ENCODE results near the gene PHF20.
"Not testable (repeated sequence)": the region's sequence is repeated elsewhere in the genome, so short reads cannot be mapped to it uniquely, and the experiment has no call there.

Gene PHF20

DNA sequence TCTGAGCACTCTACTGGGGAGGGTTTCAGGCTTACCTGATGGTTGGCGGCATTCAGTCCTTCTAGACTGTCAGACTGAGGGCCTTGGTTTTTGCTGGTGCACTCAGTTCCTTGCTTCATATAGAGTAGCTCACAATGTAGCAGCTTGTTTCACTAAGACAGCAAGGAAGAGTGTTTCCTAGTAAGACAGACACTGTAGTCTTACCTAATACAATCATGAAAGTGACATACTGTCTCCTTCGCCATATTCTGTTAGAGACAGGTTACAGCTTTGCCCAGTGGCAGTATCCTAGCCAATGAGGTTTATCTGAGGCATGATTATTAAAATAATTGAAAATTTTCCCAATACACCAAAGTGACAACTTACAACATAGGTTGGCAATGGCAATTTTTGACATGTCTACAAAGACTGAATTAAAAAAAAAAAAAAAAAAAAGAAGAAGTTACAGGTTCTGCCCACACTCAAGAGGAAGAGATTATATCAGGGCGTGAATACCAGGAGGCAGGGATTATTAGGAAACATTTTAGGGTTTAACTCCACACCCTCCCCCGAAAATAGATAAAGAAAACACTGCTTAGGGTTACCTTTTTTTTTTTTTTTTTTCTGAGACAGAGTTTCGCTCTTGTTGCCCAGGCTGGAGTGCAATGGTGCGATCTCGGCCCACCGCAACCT lies 115.7 kb downstream of the PHF20 start:
- DNase-seq = peak; percentile 76

DNA sequence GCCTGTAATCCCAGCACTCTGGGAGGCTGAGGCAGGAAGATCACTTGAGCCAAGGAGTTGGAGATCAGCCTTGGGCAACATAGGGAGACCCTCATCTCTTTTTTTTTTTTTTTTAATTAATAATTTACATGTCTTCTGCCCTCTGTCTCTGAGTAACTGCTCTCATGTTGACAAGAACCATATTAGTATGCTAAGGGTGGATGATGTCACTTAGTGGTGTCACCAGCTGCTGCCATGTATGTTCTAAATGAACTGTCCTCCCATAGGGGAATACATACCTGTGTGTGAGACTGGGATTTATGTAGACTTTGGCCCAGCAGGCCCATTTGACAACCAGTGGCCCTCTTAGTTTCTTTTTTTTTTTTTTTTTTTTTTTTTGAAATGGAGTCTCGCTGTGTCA lies 116.8 kb downstream of the PHF20 start:
- no peak for DNase-seq

DNA sequence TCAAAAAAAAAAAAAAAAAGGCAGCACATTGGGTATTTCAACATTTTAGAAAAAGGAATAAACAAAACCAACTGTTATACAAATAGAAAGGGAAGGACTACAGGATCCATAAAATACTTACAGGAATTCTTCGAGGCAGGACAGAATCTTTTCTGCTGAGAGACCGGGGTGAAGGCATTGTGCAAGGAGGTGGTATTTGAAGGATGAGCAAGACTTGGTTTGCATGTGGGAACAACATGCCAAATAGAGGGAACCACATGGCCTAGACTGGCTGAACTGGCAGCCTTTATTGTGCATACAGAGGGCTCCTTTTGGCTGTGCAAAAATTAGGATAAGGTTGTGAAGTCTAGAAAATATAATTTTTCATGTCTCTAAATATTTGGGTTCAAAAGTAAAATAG lies 119.6 kb downstream of the PHF20 start:
- no peak for DNase-seq

DNA sequence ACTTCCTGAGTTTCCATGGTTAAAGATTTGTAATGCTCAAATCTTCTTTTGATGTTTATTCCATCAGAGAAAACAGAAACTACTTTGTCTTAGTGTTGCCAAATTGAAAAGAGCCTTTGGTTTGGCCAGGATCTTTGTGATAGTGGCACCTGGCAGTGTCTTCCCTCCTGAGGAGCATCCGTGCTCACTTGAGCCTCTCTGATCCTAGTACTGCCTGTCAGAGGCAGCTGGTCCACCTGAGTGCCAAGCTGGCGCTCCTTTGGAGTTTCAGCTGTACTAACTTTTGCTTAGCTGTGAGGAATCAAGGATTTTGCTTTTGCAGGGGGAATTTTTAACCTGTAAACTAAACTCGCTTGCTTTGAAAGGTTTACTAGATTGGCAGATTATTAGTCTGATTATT lies 121.1 kb downstream of the PHF20 start:
- DNase-seq = no peak

DNA sequence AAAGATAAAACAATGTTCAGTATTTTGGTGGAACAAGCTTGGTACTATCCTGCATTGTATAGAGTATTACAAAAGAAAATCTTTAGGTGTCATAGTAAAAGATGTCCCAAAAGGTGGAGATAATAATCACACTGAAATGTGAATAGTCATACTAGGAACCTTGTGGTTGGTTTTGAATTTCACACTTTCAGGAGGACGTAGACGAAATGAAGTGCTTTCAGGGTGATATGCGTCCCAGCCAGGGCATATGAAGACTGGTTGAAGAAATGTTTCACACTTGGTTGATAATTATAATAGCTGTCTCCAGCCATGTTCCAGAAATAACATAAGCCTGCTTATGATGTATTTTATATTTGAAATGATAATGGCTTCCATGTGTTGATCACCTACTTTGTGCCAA lies 122.1 kb downstream of the PHF20 start:
- DNase-seq = no peak

DNA sequence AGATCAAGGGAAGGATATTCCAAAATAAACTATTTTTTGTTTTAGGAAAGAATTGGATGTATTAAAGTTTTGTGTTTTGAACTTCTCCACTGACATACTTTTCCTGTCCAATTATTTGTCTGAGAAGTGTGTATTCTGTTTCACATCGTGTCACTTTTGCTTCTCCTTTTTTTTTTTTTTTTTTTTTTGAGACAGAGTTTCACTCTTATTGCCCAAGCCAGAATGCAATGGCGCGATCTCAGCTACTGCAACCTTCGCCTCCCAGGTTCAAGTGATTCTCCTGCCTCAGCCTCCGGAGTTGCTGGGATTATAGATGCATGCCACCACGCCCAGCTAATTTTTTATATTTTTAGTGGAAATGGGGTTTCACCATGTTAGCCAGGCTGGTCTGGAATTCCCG lies 123.7 kb downstream of the PHF20 start:
- DNase-seq = not testable (repeated sequence)

DNA sequence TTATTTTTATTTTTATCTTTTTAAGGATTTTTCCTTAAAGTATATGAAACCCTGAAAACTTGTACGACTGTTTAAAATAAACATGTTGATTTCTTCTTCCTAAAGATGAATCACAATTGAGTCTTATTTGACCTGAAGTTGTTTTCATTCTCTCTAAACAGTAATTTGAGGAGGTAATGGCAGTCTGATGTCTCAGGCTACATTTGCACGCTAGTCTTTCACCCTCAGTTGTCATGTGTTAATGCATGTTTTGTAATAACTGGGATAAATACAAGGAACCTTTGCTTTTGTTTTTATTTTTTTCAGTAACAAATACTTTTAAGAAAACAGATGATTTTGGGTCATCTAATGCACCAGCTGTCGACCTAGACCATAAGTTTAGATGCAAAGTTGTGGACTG lies 127.2 kb downstream of the PHF20 start:
- no peak for DNase-seq

DNA sequence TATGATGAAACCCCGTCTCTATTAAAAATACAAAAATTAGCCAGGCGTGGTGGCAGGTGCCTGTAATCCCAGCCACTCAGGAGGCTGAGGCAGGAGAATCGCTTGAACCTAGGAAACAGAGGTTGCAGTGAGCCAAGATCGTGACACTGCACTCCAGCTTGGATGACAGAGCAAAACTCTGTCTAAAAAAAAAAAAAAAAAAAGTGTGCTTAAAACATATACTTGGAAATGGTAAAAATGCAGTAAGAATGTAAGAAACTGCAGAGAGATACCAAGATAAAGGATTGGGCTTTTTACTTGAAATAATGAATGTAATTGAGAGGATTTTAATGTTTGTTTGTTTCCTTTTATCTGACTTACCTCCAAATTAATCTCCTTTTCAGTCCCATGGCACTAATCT lies 129.4 kb downstream of the PHF20 start:
- DNase-seq = not testable (repeated sequence)

DNA sequence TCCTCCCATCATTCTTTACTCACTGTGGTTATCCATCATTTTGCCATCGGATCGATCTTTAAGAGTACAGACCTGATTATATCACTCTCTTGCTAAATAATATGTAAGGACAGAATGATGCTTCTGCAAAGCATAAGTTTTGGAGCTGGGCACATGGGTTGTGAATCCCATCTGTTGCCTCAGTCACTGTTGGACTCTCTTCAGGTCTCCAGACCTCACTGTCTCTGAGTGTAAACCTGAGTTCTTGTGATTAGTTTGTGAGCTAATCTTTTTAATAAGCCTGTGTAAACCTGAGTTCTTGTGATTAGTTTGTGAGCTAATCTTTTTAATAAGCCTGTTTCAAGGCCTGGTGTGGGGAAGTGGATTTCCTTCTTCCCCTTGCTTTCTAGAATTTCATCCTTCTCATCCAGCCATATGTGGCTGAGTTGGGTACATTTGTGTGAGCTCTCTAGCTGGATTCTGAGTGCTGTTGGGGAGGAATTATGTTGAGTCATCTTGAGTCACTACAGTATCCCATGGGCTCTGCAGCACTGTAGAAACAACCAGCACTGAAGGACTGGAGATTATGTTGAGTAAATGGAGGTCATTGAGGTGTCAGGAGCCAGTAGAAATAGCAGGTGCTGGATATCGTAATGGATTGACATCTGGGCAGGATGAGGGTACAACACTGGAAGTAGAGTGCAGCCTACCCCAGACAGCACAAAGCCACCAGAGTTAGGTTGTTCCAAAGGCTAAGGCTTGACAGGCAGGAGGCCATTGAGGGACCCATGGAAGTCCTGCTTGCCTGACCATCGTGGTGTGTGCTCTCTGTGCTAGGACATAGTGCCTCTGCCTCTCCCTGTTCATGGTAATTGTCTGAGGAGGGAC lies 130.1 kb downstream of the PHF20 start:
- peak; percentile 58 for DNase-seq

DNA sequence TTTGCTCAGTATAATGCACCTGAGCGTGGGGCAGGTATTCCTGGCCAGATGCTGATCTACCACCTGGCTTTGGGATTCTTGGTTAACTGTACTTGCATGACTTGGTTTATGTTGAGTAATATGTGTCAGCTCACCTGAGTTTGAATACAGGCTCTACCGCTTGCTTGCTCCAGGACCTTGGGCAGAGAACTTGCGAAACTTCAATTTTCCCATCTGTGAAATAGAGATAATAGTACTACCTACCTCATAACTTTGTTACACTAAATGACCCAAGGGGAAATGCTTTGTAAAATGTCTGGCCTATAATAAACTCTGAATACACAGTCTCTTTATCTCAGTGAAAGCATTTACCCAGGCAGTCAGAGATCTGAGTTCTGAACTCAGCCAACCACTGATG lies 130.7 kb downstream of the PHF20 start:
- peak; percentile 65 for DNase-seq

DNA sequence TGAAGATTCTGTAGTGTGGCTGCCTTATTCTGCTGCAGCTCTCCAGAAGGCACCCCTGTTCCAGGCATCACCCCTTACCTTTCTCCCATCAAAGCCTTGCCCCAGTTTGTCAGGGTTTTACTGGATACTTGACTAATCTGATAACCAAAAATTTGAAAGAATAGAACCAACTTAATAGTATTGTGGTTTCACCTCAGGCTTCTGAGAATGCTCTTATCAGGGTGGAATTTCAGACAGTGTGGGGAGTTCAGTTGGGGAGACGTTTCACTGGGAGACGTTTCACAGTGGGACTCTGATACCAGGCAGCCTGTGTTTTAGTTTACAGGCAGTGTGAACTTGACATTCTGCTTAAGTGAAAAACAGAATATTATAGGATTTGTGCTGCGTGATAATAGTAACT lies 132.0 kb downstream of the PHF20 start:
- DNase-seq = peak; percentile 82

DNA sequence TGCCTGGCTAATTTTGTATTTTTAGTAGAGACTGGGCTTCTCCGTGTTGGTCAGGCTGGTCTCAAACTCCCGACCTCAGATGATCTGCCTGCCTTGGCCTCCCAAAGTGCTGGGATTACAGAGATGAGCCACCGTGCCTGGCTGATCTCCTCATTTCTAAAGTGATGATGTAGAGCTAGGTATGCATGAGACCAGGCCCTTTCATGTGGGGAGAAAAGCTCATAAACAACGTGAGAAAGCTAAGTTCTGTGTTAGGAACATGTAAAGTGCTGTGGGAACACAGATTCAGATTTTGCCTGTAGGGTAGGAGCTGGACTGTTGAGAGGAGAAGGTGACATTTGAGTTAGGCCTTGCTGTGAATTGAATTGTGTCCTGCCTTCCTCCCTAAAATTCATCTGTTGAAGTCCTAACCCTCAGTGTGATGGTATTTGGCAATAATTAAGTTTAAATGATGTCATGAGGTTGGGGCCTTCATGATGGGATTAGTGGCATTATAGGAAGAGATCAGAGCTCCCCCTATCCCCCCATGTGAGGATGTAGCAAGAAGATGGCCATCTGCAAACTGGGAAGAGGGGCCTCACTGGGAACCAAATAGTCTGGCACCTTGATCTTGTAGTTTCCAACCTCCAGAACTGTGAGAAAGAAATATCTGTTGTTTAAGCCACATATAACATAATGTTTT lies 133.3 kb downstream of the PHF20 start:
- DNase-seq = no peak

DNA sequence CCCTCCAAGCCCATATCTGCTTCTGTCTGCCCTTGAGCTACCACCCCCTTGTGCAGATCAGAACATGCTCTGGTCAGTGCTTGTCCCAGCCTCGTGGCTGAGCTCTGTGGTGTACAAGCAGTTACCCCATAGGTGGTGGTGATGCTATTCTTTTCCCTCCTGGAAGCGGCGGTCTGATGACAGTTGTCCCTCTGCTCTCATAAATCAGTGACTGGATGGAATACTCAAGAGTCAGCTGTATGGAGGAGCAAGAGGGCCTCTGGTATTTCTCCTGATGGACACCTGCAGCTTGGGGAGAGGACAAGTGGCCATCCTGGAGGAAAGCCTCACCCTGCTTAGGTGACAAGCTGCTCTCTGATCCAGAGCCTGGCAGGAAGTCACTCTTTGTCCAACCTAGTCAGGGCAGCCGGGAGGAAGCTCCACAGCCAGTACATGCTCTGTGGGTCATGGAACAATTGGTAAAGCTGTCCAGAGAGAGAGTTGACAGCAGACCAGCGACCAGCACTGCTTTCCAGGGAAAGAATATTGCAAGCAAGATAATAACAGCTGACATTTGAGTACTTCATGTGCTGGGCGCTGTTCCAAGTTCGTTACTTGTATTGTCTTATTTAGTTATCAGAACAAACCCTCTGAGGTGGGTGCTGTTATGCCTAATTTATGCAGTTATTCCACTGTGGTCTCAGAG lies 135.3 kb downstream of the PHF20 start:
- peak; percentile 97 for DNase-seq

DNA sequence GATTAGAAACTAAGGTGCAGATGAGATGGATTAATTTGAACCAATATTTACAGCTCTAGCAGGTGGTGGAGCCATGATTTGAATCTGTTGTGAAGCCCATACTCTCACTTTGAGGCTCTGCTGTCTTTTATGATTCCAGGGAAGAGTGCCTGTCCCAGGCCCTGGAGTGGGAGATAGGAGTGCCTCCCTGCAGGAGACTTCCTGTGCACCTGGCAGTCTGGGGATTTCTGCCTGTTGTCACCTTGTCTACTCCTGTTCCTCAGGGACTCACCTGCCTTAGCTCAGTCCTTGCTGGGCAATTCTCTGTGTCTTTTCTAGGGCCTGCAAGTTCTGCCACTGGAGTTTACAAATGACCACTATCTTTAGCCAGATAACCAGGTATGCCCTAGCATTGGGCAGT lies 136.2 kb downstream of the PHF20 start:
- no peak for DNase-seq

DNA sequence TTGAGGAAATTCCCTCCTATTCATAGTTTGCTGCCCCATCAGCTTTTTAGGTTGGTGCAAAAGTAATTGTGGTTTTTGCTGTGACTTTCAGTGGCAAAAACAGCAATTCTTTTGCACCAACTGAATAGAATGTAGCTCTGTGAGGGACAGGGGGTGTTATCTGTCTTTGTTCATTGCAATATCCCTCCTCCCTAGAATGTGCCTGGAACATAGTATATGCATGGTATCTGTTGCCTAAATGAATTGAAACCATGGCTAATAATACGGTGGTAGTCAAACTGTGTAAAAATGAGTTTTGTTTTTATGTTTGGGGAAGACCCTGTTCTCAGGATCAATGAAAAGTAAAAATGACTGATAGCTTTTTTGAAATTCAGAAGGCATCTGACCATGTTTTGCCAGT lies 137.4 kb downstream of the PHF20 start:
- DNase-seq = no peak

DNA sequence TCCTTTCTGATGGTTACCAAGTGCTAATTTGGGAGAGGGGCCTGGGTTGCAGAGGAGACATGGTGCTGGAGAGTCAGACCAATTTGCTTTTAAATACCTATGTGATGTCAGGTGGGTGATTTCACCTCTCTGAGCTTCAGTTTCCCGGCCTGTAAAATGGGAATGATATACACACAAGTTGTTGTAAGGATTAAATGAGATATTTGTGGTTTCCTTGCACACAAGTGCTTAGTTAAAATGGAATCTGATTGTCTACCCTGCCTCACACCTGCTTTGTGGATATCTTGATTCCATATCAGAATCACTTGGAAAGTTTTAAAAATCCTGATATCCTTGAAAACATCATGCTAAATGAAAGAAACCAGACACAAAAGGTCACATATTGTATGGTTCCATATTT lies 138.0 kb downstream of the PHF20 start:
- DNase-seq = no peak

DNA sequence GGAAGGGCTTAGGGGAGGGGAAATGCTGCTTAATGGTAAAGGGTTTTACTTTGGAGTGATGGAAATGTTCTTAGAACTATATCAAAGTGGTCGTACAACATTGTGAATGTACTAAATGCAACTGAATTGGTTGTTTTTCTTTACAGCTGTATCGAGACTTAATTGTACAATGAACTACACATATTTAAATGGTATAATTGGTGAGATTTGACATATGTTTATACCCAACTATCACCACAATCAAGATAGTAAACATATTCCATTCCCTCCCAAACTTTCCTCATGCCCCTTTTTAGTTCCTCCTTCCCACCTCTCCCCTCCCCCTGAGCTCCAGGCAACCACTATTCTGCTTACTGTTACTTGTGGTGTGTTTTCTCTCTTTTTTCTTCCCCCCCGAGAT lies 138.4 kb downstream of the PHF20 start:
- DNase-seq = no peak

DNA sequence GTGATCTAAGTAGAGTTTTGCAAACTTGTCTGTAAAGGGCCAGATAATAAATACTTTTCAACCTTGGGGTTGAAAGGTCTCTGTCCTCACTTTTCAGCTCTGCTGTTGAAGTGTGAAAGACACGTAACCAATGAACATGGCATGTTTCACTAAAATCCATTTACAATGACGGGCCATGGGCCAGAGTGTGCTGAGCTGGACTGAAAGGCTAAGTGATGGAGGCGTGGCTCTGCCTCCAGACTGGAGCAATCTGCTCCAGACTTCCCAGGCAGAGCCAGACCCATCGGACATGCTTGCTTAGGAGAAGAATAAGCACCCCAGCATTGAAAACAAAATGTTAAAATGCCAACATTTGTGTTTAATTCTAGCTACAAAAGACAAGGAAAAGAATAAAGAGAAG lies 141.1 kb downstream of the PHF20 start:
- no peak for DNase-seq

DNA sequence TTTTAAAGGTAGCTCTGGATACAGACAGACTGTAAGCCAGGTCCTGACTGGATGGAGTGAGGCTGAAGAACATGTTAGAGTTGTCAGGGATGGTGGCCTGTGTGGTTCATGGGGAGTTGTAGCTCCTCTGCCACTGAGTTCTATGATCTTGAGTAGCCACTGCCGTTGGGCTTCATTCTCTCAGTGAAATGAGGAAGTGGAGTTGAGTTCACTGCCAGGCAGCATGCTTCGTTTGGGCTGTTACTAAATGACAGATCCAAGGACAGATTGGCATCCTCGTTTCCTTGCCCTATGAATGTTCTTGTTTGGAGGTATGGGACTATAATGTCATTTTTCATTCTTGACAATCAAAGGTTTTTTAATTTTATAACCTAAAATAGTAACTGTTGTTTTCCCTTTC lies 145.3 kb downstream of the PHF20 start:
- peak; percentile 67 for DNase-seq

DNA sequence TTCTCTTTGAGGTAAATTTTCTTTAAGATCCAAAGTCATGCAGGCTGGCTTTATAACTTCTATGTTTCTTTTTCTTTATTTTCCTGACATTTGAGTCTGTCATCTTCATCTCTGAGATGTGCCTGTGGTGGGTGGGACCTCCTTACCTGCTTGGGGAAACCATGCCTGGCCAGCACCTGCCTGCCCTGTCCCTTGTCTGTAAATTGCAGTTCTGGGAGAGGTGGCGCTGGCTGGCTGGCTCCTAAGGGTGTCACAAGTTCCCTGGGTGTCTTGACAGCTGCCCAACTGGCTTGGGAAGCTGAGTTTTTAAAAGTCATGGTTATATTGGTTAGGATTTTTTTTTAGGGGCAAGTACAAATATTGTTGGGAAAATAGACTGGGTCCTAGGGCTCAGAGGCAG lies 146.2 kb downstream of the PHF20 start:
- no peak for DNase-seq

DNA sequence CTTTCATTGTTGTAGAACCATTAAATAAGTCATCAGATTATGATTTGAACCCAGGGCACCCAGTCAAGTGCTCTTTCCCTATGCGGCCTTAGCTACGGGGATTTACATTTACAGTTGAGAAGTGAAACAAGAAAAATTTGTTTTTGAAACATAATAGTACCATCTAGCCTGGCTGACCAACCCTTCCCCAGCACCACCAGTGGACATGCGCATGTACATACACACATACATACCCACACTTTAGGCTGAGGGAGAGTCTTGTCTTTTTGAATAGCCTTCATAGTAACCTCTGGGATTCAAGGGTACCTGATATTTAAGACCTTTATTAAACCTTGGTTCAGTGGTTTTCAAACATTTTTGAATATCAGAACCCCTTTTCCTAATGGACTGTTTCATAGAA lies 148.7 kb downstream of the PHF20 start:
- no peak for DNase-seq

DNA sequence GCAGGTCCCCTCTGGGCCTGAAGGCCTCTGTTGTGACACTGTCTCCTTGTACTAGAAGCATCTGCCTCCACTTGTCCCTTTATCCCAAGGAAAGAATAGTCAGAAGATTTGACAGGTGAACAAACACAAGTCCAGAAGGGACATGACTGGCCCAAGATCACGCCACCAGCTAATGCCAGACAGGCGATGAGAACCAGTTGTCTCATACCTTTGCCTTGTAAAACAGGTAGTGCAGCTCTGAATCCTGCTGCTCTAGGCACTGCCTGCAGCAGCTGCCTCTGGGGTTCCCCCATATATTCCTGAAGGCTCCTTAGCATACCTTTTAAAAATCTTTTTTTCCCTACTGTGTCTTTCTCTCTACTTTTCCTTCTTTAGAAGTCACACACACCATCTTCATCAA lies 157.5 kb downstream of the PHF20 start:
- no peak for DNase-seq

DNA sequence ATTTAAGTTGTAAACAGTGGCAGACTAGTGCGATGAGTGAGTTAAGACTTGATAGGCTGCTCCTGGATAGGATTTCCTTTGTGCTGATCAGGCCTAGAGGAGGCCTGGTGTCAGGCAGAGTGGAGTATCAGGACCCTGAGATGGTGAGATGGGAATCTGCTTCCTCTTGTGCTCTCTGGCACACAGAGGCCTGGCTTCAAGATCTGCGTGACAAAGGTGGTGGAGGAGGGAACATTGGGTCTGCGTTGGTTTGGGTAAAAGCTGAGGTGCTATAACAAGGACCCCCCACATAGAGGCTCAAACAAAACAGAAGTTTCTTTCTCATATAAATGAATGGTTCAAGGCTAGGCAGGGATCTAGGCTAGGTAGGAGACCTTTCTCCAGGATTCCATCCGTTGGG lies 162.2 kb downstream of the PHF20 start:
- DNase-seq = no peak

Data from hematopoietic multipotent progenitor cell treated with erythropoietin and hydrocortisone succinate and interleukin-3 and kit ligand, for 6 days (in vitro differentiated cells).